HepG2 (cell line): Measurements from ENCODE around the gene PCED1B. TPM values are rescaled to one million over a fixed set of nuclear protein-coding genes. Genes with fewer than 3 reads are reported as not detected.

Experiments
- BRD4 ChIP-seq: sonication (generic); formaldehyde crosslinking; IDR thresholded peaks from 2 replicates; pipeline ENCODE4 v1.4.0; 2020; ENCODE audit warnings: missing genetic modification reagents
- KMT2B ChIP-seq: IDR thresholded peaks from 2 replicates; pipeline ENCODE4 v1.6.1; 2016; ENCODE audit warnings: missing genetic modification reagents, missing compliant biosample characterization
- MAFF ChIP-seq: IDR thresholded peaks from 2 replicates; pipeline ENCODE4 v1.6.1; 2011; ENCODE audit warnings: low read depth, low read length, improper control_type of control experiment
- MAZ ChIP-seq, 2 experiments: sonication (generic) in 1 of 2; formaldehyde crosslinking in 1 of 2; IDR thresholded peaks; 2 replicates each; pipeline versions ENCODE4 v1.5.0 to v1.6.1; 2012 to 2020; ENCODE audit warnings: low read depth in 2 of 2, mild to moderate bottlenecking in 2 of 2, borderline replicate concordance in 1 of 2, improper control_type of control experiment in 1 of 2, low read length in 1 of 2, missing genetic modification reagents in 1 of 2, moderate library complexity in 1 of 2
- PREB ChIP-seq: sonication (generic); formaldehyde crosslinking; IDR thresholded peaks from 2 replicates; pipeline ENCODE4 v1.4.0; 2020; ENCODE audit warnings: missing genetic modification reagents
- SMAD1 ChIP-seq: sonication (generic); formaldehyde crosslinking; IDR thresholded peaks from 2 replicates; pipeline ENCODE4 v1.4.0; 2020; ENCODE audit warnings: missing genetic modification reagents, low read depth, mild to moderate bottlenecking, borderline replicate concordance
- SOX6 ChIP-seq, 2 experiments: fragments of 450-650 bp in 1 of 2; sonication (generic) in 1 of 2; formaldehyde crosslinking in 1 of 2; IDR thresholded peaks; 2 replicates each; pipeline versions ENCODE4 v1.4.0 to v1.6.1; 2017 to 2020; ENCODE audit warnings: antibody characterized with exemption in 1 of 2, mild to moderate bottlenecking in 1 of 2, missing genetic modification reagents in 1 of 2
- SP2 ChIP-seq: sonication (generic); formaldehyde crosslinking; IDR thresholded peaks from 2 replicates; pipeline ENCODE4 v1.5.1; 2020; ENCODE audit warnings: mild to moderate bottlenecking, missing genetic modification reagents
- SP4 ChIP-seq: sonication (generic); formaldehyde crosslinking; IDR thresholded peaks from 2 replicates; pipeline ENCODE4 v1.8.1; 2023; ENCODE audit warnings: mild to moderate bottlenecking, missing genetic modification reagents
- SSRP1 ChIP-seq: IDR thresholded peaks from 2 replicates; pipeline ENCODE4 v1.6.1; 2016; ENCODE audit warnings: control low read depth
- STAG1 ChIP-seq: sonication (generic); formaldehyde crosslinking; IDR thresholded peaks from 2 replicates; pipeline ENCODE4 v1.4.0; 2020; ENCODE audit warnings: missing genetic modification reagents
- ZBTB42 ChIP-seq: sonication (generic); formaldehyde crosslinking; IDR thresholded peaks from 2 replicates; pipeline ENCODE4 v1.5.0; 2020; ENCODE audit warnings: mild to moderate bottlenecking, missing genetic modification reagents
- ZKSCAN5 ChIP-seq: sonication (generic); formaldehyde crosslinking; IDR thresholded peaks from 2 replicates; pipeline ENCODE4 v1.5.1; 2020; ENCODE audit warnings: mild to moderate bottlenecking, missing genetic modification reagents
- ZNF256 ChIP-seq: sonication (generic); formaldehyde crosslinking; conservative IDR thresholded peaks from 2 replicates; pipeline ENCODE4 v1.4.0; 2020; ENCODE audit warnings: missing genetic modification reagents
- ZNF337 ChIP-seq: sonication (generic); formaldehyde crosslinking; IDR thresholded peaks from 2 replicates; pipeline ENCODE4 v1.5.1; 2020; ENCODE audit warnings: missing genetic modification reagents, low read depth, mild to moderate bottlenecking, borderline replicate concordance
- ZNF383 ChIP-seq: sonication (generic); formaldehyde crosslinking; IDR thresholded peaks from 2 replicates; pipeline ENCODE4 v1.4.0; 2020; ENCODE audit warnings: missing genetic modification reagents, mild to moderate bottlenecking, borderline replicate concordance
- ZNF569 ChIP-seq: sonication (generic); formaldehyde crosslinking; IDR thresholded peaks from 2 replicates; pipeline ENCODE4 v1.5.0; 2020; ENCODE audit warnings: mild to moderate bottlenecking, missing genetic modification reagents, moderate library complexity, borderline replicate concordance
- ZNF577 ChIP-seq: sonication (generic); formaldehyde crosslinking; IDR thresholded peaks from 2 replicates; pipeline ENCODE4 v1.4.0; 2020; ENCODE audit warnings: mild to moderate bottlenecking, low read depth, missing genetic modification reagents, borderline replicate concordance
- polyA plus RNA-seq, 8 experiments: library from polyadenylated mRNA; depleted of rRNA in 3 of 8; stranded (reverse) in 7 of 8; unstranded in 1 of 8; fragments of >200 nt; fragmentation: Illumina TruSeq in 4 of 8; extraction: Trizol in 4 of 8; gene quantifications; 2 replicates each; pipeline versions ENCODE4 v1.2.1 to v1.2.3, GENCODE V29; 2011 to 2016; ENCODE audit warnings: low read depth in 4 of 8, missing spikeins in 1 of 8, mixed read lengths in 1 of 8; ENCODE audit not compliant: insufficient read depth in 1 of 8
- total RNA-seq, 5 experiments: library from RNA; depleted of rRNA; stranded (reverse); fragments of >200 nt; fragmentation: Illumina TruSeq; extraction: Trizol; gene quantifications; 2 replicates each; pipeline ENCODE4 v1.2.3, GENCODE V29; 2016; ENCODE audit warnings: low read depth in 1 of 5
- TF ChIP-seq, protein P1 (sequence below): sonication (generic); formaldehyde crosslinking; IDR thresholded peaks from 2 replicates; pipeline ENCODE4 v1.4.0; 2020; ENCODE audit warnings: missing genetic modification reagents, borderline replicate concordance
- TF ChIP-seq, protein P2 (sequence below): sonication (generic); formaldehyde crosslinking; IDR thresholded peaks from 2 replicates; pipeline ENCODE4 v1.9.0; 2021; ENCODE audit warnings: mild to moderate bottlenecking, missing genetic modification reagents
- TF ChIP-seq, protein P3 (sequence below): IDR thresholded peaks from 2 replicates; pipeline ENCODE4 v1.6.1; 2016; ENCODE audit warnings: mild to moderate bottlenecking

Gene PCED1B
- total and polyA plus RNA-seq, 2 of the 13 experiments (the other 11 are each of a cell fraction or from before 2014, with no cell fraction given), result 0.11 to 0.37 TPM

GRCh38 chr12:47223848-47224213 lies 144.4 kb downstream of the PCED1B start (continued):
- no peak for TF ChIP-seq MAZ (IDR thresholded peaks at IDR 0.05; ENCODE audit: borderline replicate concordance, low read depth, low read length)
- no peak for TF ChIP-seq MAZ (CRISPR knock-in tag; IDR thresholded peaks at IDR 0.05; ENCODE audit: low read depth)
- TF ChIP-seq SOX6 (IDR thresholded peaks at IDR 0.05), result no peak
- peak; percentile 36; the same call in 1 of the 2 replicates for TF ChIP-seq SOX6 (CRISPR knock-in tag; IDR thresholded peaks at IDR 0.05)
- no peak for TF ChIP-seq BRD4 (CRISPR knock-in tag)
- TF ChIP-seq, protein P1, sequence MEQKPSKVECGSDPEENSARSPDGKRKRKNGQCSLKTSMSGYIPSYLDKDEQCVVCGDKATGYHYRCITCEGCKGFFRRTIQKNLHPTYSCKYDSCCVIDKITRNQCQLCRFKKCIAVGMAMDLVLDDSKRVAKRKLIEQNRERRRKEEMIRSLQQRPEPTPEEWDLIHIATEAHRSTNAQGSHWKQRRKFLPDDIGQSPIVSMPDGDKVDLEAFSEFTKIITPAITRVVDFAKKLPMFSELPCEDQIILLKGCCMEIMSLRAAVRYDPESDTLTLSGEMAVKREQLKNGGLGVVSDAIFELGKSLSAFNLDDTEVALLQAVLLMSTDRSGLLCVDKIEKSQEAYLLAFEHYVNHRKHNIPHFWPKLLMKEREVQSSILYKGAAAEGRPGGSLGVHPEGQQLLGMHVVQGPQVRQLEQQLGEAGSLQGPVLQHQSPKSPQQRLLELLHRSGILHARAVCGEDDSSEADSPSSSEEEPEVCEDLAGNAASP (CRISPR knock-in tag), result no peak
- TF ChIP-seq ZNF256 (CRISPR knock-in tag), result no peak
- no peak for TF ChIP-seq SP4 (CRISPR knock-in tag)
- no peak for TF ChIP-seq ZNF569
- TF ChIP-seq SSRP1 (CRISPR knock-in tag), result no peak
- TF ChIP-seq, protein P2, sequence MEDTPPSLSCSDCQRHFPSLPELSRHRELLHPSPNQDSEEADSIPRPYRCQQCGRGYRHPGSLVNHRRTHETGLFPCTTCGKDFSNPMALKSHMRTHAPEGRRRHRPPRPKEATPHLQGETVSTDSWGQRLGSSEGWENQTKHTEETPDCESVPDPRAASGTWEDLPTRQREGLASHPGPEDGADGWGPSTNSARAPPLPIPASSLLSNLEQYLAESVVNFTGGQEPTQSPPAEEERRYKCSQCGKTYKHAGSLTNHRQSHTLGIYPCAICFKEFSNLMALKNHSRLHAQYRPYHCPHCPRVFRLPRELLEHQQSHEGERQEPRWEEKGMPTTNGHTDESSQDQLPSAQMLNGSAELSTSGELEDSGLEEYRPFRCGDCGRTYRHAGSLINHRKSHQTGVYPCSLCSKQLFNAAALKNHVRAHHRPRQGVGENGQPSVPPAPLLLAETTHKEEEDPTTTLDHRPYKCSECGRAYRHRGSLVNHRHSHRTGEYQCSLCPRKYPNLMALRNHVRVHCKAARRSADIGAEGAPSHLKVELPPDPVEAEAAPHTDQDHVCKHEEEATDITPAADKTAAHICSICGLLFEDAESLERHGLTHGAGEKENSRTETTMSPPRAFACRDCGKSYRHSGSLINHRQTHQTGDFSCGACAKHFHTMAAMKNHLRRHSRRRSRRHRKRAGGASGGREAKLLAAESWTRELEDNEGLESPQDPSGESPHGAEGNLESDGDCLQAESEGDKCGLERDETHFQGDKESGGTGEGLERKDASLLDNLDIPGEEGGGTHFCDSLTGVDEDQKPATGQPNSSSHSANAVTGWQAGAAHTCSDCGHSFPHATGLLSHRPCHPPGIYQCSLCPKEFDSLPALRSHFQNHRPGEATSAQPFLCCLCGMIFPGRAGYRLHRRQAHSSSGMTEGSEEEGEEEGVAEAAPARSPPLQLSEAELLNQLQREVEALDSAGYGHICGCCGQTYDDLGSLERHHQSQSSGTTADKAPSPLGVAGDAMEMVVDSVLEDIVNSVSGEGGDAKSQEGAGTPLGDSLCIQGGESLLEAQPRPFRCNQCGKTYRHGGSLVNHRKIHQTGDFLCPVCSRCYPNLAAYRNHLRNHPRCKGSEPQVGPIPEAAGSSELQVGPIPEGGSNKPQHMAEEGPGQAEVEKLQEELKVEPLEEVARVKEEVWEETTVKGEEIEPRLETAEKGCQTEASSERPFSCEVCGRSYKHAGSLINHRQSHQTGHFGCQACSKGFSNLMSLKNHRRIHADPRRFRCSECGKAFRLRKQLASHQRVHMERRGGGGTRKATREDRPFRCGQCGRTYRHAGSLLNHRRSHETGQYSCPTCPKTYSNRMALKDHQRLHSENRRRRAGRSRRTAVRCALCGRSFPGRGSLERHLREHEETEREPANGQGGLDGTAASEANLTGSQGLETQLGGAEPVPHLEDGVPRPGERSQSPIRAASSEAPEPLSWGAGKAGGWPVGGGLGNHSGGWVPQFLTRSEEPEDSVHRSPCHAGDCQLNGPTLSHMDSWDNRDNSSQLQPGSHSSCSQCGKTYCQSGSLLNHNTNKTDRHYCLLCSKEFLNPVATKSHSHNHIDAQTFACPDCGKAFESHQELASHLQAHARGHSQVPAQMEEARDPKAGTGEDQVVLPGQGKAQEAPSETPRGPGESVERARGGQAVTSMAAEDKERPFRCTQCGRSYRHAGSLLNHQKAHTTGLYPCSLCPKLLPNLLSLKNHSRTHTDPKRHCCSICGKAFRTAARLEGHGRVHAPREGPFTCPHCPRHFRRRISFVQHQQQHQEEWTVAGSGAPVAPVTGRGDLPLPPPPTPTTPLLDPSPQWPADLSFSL (CRISPR knock-in tag), result no peak
- TF ChIP-seq ZKSCAN5 (CRISPR knock-in tag), result peak; percentile 85; the same call in 1 of the 2 replicates
- no peak for TF ChIP-seq ZNF337 (CRISPR knock-in tag)
- no peak for TF ChIP-seq SMAD1 (CRISPR knock-in tag)
- TF ChIP-seq KMT2B (CRISPR knock-in tag), result no peak
- TF ChIP-seq PREB (CRISPR knock-in tag), result no peak
- no peak for TF ChIP-seq MAFF
- TF ChIP-seq STAG1 (CRISPR knock-in tag), result no peak
- no peak for TF ChIP-seq ZBTB42 (CRISPR knock-in tag)
- TF ChIP-seq, protein P3, sequence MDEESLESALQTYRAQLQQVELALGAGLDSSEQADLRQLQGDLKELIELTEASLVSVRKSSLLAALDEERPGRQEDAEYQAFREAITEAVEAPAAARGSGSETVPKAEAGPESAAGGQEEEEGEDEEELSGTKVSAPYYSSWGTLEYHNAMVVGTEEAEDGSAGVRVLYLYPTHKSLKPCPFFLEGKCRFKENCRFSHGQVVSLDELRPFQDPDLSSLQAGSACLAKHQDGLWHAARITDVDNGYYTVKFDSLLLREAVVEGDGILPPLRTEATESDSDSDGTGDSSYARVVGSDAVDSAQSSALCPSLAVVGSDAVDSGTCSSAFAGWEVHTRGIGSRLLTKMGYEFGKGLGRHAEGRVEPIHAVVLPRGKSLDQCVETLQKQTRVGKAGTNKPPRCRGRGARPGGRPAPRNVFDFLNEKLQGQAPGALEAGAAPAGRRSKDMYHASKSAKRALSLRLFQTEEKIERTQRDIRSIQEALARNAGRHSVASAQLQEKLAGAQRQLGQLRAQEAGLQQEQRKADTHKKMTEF (CRISPR knock-in tag), result no peak; the same call in 1 of the 2 replicates
- TF ChIP-seq ZNF577, result no peak
- no peak for TF ChIP-seq ZNF383
- no peak for TF ChIP-seq SP2 (CRISPR knock-in tag)
